GM19328 (cell line): ENCODE results near the gene PCDHGA8.
"Not testable (repeated sequence)": the region's sequence is repeated elsewhere in the genome, so short reads cannot be mapped to it uniquely, and the experiment has no call there.

ENCODE experiments used
- ATAC-seq: cut with Tn5 transposase; IDR thresholded peaks from one replicate; pipeline ENCODE4 v1.9.1; 2021; ENCODE audit warnings: mild to moderate bottlenecking, moderate library complexity; ENCODE audit not compliant: unreplicated experiment

PCDHGA8 gene

GRCh38 chr5:141392429-141393198 lies at the start of gene PCDHGA8:
TSS of gene PCDHGA8 (plus strand) at chr5:141392633. CDS start at chr5:141392814, 181 bp downstream.
- no peak for ATAC-seq

GRCh38 chr5:141342773-141343172 lies 49.7 kb upstream of the PCDHGA8 start:
- ATAC-seq, result no peak

GRCh38 chr5:141343242-141343952 lies 49.0 kb upstream of the PCDHGA8 start, which contains the start of gene PCDHGA3:
TSS of gene PCDHGA3 (plus strand) at chr5:141343829. CDS start at chr5:141344034, 205 bp downstream.
- ATAC-seq, result no peak

- ATAC-seq, result no peak
These were observed 48.4 kb upstream of the PCDHGA8 start for GRCh38 chr5:141343953-141344463.

- ATAC-seq, result no peak
These were observed 47.1 kb upstream of the PCDHGA8 start for GRCh38 chr5:141345327-141345726.

GRCh38 chr5:141346017-141346416 lies 46.4 kb upstream of the PCDHGA8 start:
- ATAC-seq, result not testable (repeated sequence)

- no peak for ATAC-seq
These were observed 42.4 kb upstream of the PCDHGA8 start, which contains the start of gene PCDHGB1 for GRCh38 chr5:141349917-141350619. TSS of gene PCDHGB1 (plus strand) at chr5:141350099. CDS start at chr5:141350261, 162 bp downstream.

GRCh38 chr5:141351591-141351990 lies 40.8 kb upstream of the PCDHGA8 start:
- ATAC-seq, result no peak

GRCh38 chr5:141354900-141355469 lies 37.4 kb upstream of the PCDHGA8 start, which contains the start of gene PCDHGA4:
TSS of gene PCDHGA4 (plus strand) at chr5:141355021. CDS start at chr5:141355108, 87 bp downstream.
- no peak for ATAC-seq

GRCh38 chr5:141355641-141356040 lies 36.8 kb upstream of the PCDHGA8 start:
- no peak for ATAC-seq

- ATAC-seq, result no peak
These were observed 36.3 kb upstream of the PCDHGA8 start for GRCh38 chr5:141356133-141356532.

GRCh38 chr5:141356950-141357349 lies 35.5 kb upstream of the PCDHGA8 start:
- ATAC-seq, result no peak

GRCh38 chr5:141359790-141360426 lies 32.5 kb upstream of the PCDHGA8 start, which contains the start of gene PCDHGB2:
TSS of gene PCDHGB2 (plus strand) at chr5:141359994. CDS start at chr5:141360136, 142 bp downstream.
- no peak for ATAC-seq

GRCh38 chr5:141360685-141361084 lies 31.7 kb upstream of the PCDHGA8 start:
- ATAC-seq, result no peak

GRCh38 chr5:141362719-141363118 lies 29.7 kb upstream of the PCDHGA8 start:
- ATAC-seq, result no peak

GRCh38 chr5:141363952-141364660 lies 28.3 kb upstream of the PCDHGA8 start, which contains the start of gene PCDHGA5:
TSS of gene PCDHGA5 (plus strand) at chr5:141364162. CDS start at chr5:141364331, 169 bp downstream.
- no peak for ATAC-seq

- ATAC-seq, result no peak
These were observed 26.2 kb upstream of the PCDHGA8 start for GRCh38 chr5:141366016-141366896.
